Esophagus muscularis mucosa (tissue), 4 donors: ENCODE data around the gene CARD14.

Experiments
- EP300 ChIP-seq: sonication (generic); formaldehyde crosslinking; IDR thresholded peaks from one replicate; pipeline ENCODE4 v1.6.1; 2017; ENCODE audit warnings: antibody characterized with exemption
- POLR2A ChIP-seq: fragments of 450-650 bp; IDR thresholded peaks from one replicate; pipeline ENCODE4 v1.6.1; 2017; ENCODE audit warnings: antibody characterized with exemption, moderate library complexity, mild to moderate bottlenecking, low read depth
- POLR2AphosphoS5 ChIP-seq, 2 donors: sonication (generic); formaldehyde crosslinking; IDR thresholded peaks; one replicate each; pipeline ENCODE4 v1.6.1; 2017; ENCODE audit warnings: antibody characterized with exemption in 2 of 2
- TF ChIP-seq, protein P1 (sequence below), 3 experiments: fragments of 200-600 bp in 2 of 3; fragments of 450-650 bp in 1 of 3; sonication (generic) in 2 of 3; IDR thresholded peaks; one replicate each; pipeline ENCODE4 v1.5.1; 2017 to 2019; ENCODE audit warnings: antibody characterized with exemption in 3 of 3, mild to moderate bottlenecking in 2 of 3, moderate library complexity in 1 of 3

DNA sequence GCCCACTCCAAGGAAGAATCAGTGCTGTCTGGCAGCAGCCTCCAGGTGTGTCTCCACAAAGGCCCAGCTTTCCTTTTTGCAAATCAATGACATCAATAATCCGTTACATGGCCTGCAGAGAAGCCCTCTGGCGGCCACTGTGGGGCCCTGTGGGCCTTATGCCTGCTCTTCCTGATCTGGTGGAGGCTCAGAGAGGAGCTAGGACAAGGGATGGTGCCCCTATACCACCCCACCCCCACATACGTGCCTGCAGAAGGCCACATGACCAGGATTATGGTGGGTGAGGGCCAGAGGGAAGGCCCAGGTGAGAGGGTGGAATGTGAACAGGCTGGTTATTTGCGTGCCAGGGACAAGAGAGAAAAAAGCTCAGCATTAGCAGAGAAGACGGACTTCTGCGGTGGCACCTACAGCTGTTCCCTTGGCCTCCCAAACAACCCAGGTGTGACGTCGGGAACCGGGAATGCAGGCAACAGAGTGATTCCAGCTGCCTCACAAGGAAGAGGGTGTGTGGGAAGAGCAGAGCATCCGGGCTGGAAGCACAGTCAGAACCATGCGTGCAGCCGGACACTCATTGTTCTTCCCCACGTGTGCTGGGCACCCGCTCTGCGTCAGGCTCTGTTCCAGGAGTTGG, 45.4 kb upstream of the CARD14 start:
- TF ChIP-seq, protein P1, sequence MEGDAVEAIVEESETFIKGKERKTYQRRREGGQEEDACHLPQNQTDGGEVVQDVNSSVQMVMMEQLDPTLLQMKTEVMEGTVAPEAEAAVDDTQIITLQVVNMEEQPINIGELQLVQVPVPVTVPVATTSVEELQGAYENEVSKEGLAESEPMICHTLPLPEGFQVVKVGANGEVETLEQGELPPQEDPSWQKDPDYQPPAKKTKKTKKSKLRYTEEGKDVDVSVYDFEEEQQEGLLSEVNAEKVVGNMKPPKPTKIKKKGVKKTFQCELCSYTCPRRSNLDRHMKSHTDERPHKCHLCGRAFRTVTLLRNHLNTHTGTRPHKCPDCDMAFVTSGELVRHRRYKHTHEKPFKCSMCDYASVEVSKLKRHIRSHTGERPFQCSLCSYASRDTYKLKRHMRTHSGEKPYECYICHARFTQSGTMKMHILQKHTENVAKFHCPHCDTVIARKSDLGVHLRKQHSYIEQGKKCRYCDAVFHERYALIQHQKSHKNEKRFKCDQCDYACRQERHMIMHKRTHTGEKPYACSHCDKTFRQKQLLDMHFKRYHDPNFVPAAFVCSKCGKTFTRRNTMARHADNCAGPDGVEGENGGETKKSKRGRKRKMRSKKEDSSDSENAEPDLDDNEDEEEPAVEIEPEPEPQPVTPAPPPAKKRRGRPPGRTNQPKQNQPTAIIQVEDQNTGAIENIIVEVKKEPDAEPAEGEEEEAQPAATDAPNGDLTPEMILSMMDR (IDR thresholded peaks at IDR 0.05): peak in 1 of 3 experiments; percentile 22
- TF ChIP-seq EP300 (no peak), POLR2AphosphoS5 (IDR thresholded peaks at IDR 0.05) (peak; percentile 24 to 42), POLR2A (no peak)
